Activated B cell treated with CpG ODN at 0.5 μM for 24 hours (primary cell): ENCODE data around the gene STEAP1B. TPM values are rescaled to one million over a fixed set of nuclear protein-coding genes. Genes with fewer than 3 reads are reported as not detected.

Experiments
- ATAC-seq: fragments of 200-7000 bp; cut with Tn5 transposase; one replicate; pipeline ENCODE4 v1.10.0; 2021; ENCODE audit warnings: low read depth, mild to moderate bottlenecking, moderate library complexity
- CTCF ChIA-PET: fragments of 350-600 bp; sonication (Branson Sonifier 250); formaldehyde crosslinking; loops from one replicate; lab custom pipeline; 2021; ENCODE audit warnings: antibody characterized with exemption; lab: Charles Lee
- POLR2A ChIA-PET: fragments of 350-600 bp; sonication (Branson Sonifier 250); formaldehyde crosslinking; loops from one replicate; lab custom pipeline; 2021; ENCODE audit warnings: antibody characterized with exemption; lab: Charles Lee
- DNase-seq: peaks from one replicate; pipeline ENCODE4 v3.0.0; 2022
- H3K27ac Mint-ChIP-seq: one replicate; pipeline ENCODE4 v1.8.0; 2020; ENCODE audit warnings: mixed read lengths
- H3K27me3 Mint-ChIP-seq: one replicate; pipeline ENCODE4 v1.8.0; 2021; ENCODE audit warnings: mixed read lengths
- H3K36me3 Mint-ChIP-seq: one replicate; pipeline ENCODE4 v1.8.0; 2021; ENCODE audit warnings: low read depth, mixed read lengths
- H3K4me1 Mint-ChIP-seq: one replicate; pipeline ENCODE4 v1.8.0; 2021; ENCODE audit warnings: mixed read lengths
- H3K4me3 Mint-ChIP-seq: one replicate; pipeline ENCODE4 v1.8.0; 2020; ENCODE audit warnings: mild to moderate bottlenecking, mixed read lengths
- H3K9me3 Mint-ChIP-seq: one replicate; pipeline ENCODE4 v1.8.0; 2020; ENCODE audit warnings: mixed read lengths
- CTCF ChIP-seq: fragments of 200-600 bp; IDR thresholded peaks from one replicate; pipeline ENCODE4 v1.8.0; 2022; ENCODE audit warnings: antibody characterized with exemption, mild to moderate bottlenecking
- intact Hi-C: fragments of 100-400 bp; cut with micrococcal nuclease; formaldehyde crosslinking; loops from one replicate; pipeline ENCODE4 v1.15.1; 2024
- total RNA-seq: library from RNA; stranded (reverse); gene quantifications from 2 replicates; pipeline ENCODE4 v1.2.3, GENCODE V29; 2022

The STEAP1B gene
- total RNA-seq, 1 donor from 2014 or later = 117 TPM

GRCh38 chr7:22402250-22402649, 97.7 kb downstream of the STEAP1B start:
- TF ChIP-seq CTCF = no peak
- ChIA-PET CTCF (interaction anchor here (1.9 kb wide), 1 partner anchor 50 kb away, joined by 4 read pairs; no protein-coding TSS in a partner anchor), POLR2A (no interaction called here)
- H3K4me1 Mint-ChIP-seq = peaks cover 19% of the 10 kb centered on the region
- DNase-seq (no peak), ATAC-seq (no peak)
- intact Hi-C loops = no loop called here
- H3K27me3 Mint-ChIP-seq = no peaks in the 10 kb centered on the region
- H3K4me3 Mint-ChIP-seq = no peak overlapping the region
- H3K27ac Mint-ChIP-seq = peak overlapping the region; percentile 47
- H3K36me3 Mint-ChIP-seq = no peaks in the 10 kb centered on the region
- H3K9me3 Mint-ChIP-seq = peaks cover 2% of the 10 kb centered on the region

GRCh38 chr7:22400936-22401553, 98.9 kb downstream of the STEAP1B start:
- POLR2A ChIA-PET = no interaction called here
- no peak overlapping the region for H3K4me3 Mint-ChIP-seq
- intact Hi-C loops = no loop called here

GRCh38 chr7:22400150-22400814, 99.7 kb downstream of the STEAP1B start:
- Mint-ChIP-seq H3K27me3 (peaks cover 2% of the 10 kb centered on the region), H3K9me3 (peaks cover 2% of the 10 kb centered on the region), H3K36me3 (no peaks in the 10 kb centered on the region), H3K4me3 (no peak overlapping the region), H3K27ac (no peak overlapping the region), H3K4me1 (peaks cover 19% of the 10 kb centered on the region)
- ATAC-seq (no peak), DNase-seq (no peak)
- intact Hi-C loops = no loop called here
- CTCF ChIA-PET = interaction anchor here (1.9 kb wide), 1 partner anchor 52 kb away, joined by 4 read pairs; no protein-coding TSS in a partner anchor
- POLR2A ChIA-PET = no interaction called here
- TF ChIP-seq CTCF = no peak

More at GRCh38 chr7:22400936-22401553, 98.9 kb downstream of the STEAP1B start:
- DNase-seq (no peak), ATAC-seq (no peak)
- H3K9me3 Mint-ChIP-seq = peaks cover 2% of the 10 kb centered on the region
- no peak overlapping the region for H3K27ac Mint-ChIP-seq
- H3K27me3 Mint-ChIP-seq = peaks cover 2% of the 10 kb centered on the region
- CTCF ChIA-PET = interaction anchor here (1.9 kb wide), 1 partner anchor 51 kb away, joined by 4 read pairs; no protein-coding TSS in a partner anchor
- no peaks in the 10 kb centered on the region for H3K36me3 Mint-ChIP-seq
- no peak for TF ChIP-seq CTCF
- H3K4me1 Mint-ChIP-seq = peaks cover 19% of the 10 kb centered on the region

- no peaks in the 10 kb centered on the region for H3K36me3 Mint-ChIP-seq
- H3K27me3 Mint-ChIP-seq = peaks cover 2% of the 10 kb centered on the region
- POLR2A ChIA-PET = no interaction called here
- H3K4me3 Mint-ChIP-seq = no peak overlapping the region
- no peak for TF ChIP-seq CTCF
- H3K9me3 Mint-ChIP-seq = peaks cover 2% of the 10 kb centered on the region
- H3K27ac Mint-ChIP-seq = no peak overlapping the region
- CTCF ChIA-PET = no interaction called here
- intact Hi-C loops = no loop called here
- ATAC-seq = no peak
- DNase-seq = no peak
- peaks cover 19% of the 10 kb centered on the region for H3K4me1 Mint-ChIP-seq
These were observed 100.4 kb downstream of the STEAP1B start for GRCh38 chr7:22399546-22399945.

- no peak for TF ChIP-seq CTCF
- Mint-ChIP-seq H3K27ac (no peak overlapping the region), H3K4me3 (no peak overlapping the region), H3K27me3 (peaks cover 2% of the 10 kb centered on the region), H3K9me3 (peaks cover 2% of the 10 kb centered on the region), H3K4me1 (peaks cover 19% of the 10 kb centered on the region), H3K36me3 (no peaks in the 10 kb centered on the region)
- intact Hi-C loops = no loop called here
- POLR2A ChIA-PET = no interaction called here
- ATAC-seq (no peak), DNase-seq (no peak)
- CTCF ChIA-PET = no interaction called here
These were observed 100.9 kb downstream of the STEAP1B start for GRCh38 chr7:22399091-22399490.
